Activated CD8-positive, alpha-beta memory T cell treated with anti-CD3 and anti-CD28 coated beads for 36 hours (primary cell): ENCODE data around the gene SEMA4F. TPM values are rescaled to one million over a fixed set of nuclear protein-coding genes. Genes with fewer than 3 reads are reported as not detected.

Experiments
- CTCF ChIA-PET: fragments of 350-600 bp; sonication (Branson Sonifier 250); formaldehyde crosslinking; loops from one replicate; lab custom pipeline; 2021; ENCODE audit warnings: antibody characterized with exemption; lab: Charles Lee
- POLR2A ChIA-PET: fragments of 350-600 bp; sonication (Branson Sonifier 250); formaldehyde crosslinking; loops from one replicate; lab custom pipeline; 2021; ENCODE audit warnings: antibody characterized with exemption; lab: Charles Lee
- total RNA-seq, 2 experiments: library from RNA; stranded (reverse); gene quantifications; one replicate each; pipeline ENCODE4 v1.2.3, GENCODE V29; 2021

The SEMA4F gene
- total RNA-seq, 2 experiments from 2014 or later, result 5.2 to 5.9 TPM

- ChIA-PET CTCF (interaction anchor here (0.9 kb wide), 1 partner anchor 53 kb away, joined by 4 read pairs; no protein-coding TSS in a partner anchor), POLR2A (interaction anchor here (0.6 kb wide), 1 partner anchor 52 kb away, joined by 5 read pairs; no protein-coding TSS in a partner anchor)
These were observed 460 bp upstream of the SEMA4F start for GRCh38 chr2:74653589-74653984.

GRCh38 chr2:74655579-74655978, 1.5 kb downstream of the SEMA4F start:
- ChIA-PET CTCF (interaction anchor here (1.6 kb wide), 1 partner anchor 27 kb away, joined by 4 read pairs; no protein-coding TSS in a partner anchor), POLR2A (no interaction called here)

- ChIA-PET POLR2A (no interaction called here), CTCF (no interaction called here)
These were observed 4.5 kb downstream of the SEMA4F start for GRCh38 chr2:74658516-74658915.

GRCh38 chr2:74659462-74659861, 5.4 kb downstream of the SEMA4F start:
- CTCF ChIA-PET, result interaction anchor here (1.0 kb wide), 1 partner anchor 11 kb away, joined by 3 read pairs; the partner anchor contains the start of gene M1AP

GRCh38 chr2:74668087-74668486, 14.0 kb downstream of the SEMA4F start:
- CTCF ChIA-PET, result interaction anchor here (0.7 kb wide), 1 partner anchor 210 kb away, joined by 3 read pairs; no protein-coding TSS in a partner anchor
- POLR2A ChIA-PET, result no interaction called here

More at GRCh38 chr2:74659462-74659861, 5.4 kb downstream of the SEMA4F start:
- POLR2A ChIA-PET, result no interaction called here

GRCh38 chr2:74670263-74670662, 16.2 kb downstream of the SEMA4F start:
- ChIA-PET POLR2A (no interaction called here), CTCF (no interaction called here)

GRCh38 chr2:74671479-74671878, 17.4 kb downstream of the SEMA4F start:
- ChIA-PET POLR2A (interaction anchor here (0.6 kb wide), 1 partner anchor 39 kb away, joined by 6 read pairs; no protein-coding TSS in a partner anchor), CTCF (no interaction called here)

GRCh38 chr2:74673826-74674528, 19.9 kb downstream of the SEMA4F start:
- ChIA-PET POLR2A (no interaction called here), CTCF (no interaction called here)

- CTCF ChIA-PET, result no interaction called here
- POLR2A ChIA-PET, result no interaction called here
These were observed 21.0 kb downstream of the SEMA4F start for GRCh38 chr2:74675090-74675489.

GRCh38 chr2:74676331-74676730, 22.3 kb downstream of the SEMA4F start:
- ChIA-PET POLR2A (no interaction called here), CTCF (no interaction called here)

GRCh38 chr2:74679615-74680014, 25.6 kb downstream of the SEMA4F start:
- CTCF ChIA-PET, result no interaction called here
- POLR2A ChIA-PET, result no interaction called here

- CTCF ChIA-PET, result no interaction called here
- POLR2A ChIA-PET, result no interaction called here
These were observed 28.5 kb downstream of the SEMA4F start for GRCh38 chr2:74682501-74682900.

GRCh38 chr2:74685408-74685807, 31.4 kb downstream of the SEMA4F start:
- ChIA-PET CTCF (no interaction called here), POLR2A (no interaction called here)

GRCh38 chr2:74688881-74689280, 34.8 kb downstream of the SEMA4F start:
- ChIA-PET POLR2A (no interaction called here), CTCF (interaction anchor here (0.6 kb wide), 1 partner anchor 152 kb away, joined by 3 read pairs; no protein-coding TSS in a partner anchor)

GRCh38 chr2:74689671-74690070, 35.6 kb downstream of the SEMA4F start:
- CTCF ChIA-PET, result interaction anchor here (0.6 kb wide), 1 partner anchor 151 kb away, joined by 3 read pairs; no protein-coding TSS in a partner anchor
- POLR2A ChIA-PET, result no interaction called here

GRCh38 chr2:74690571-74690970, 36.5 kb downstream of the SEMA4F start:
- ChIA-PET POLR2A (no interaction called here), CTCF (interaction anchor here (1.2 kb wide), 1 partner anchor 186 kb away, joined by 3 read pairs; no protein-coding TSS in a partner anchor)

- ChIA-PET POLR2A (no interaction called here), CTCF (interaction anchor here (1.2 kb wide), 1 partner anchor 185 kb away, joined by 3 read pairs; no protein-coding TSS in a partner anchor)
These were observed 37.9 kb downstream of the SEMA4F start for GRCh38 chr2:74691929-74692328.

- ChIA-PET POLR2A (no interaction called here), CTCF (no interaction called here)
These were observed 39.2 kb downstream of the SEMA4F start for GRCh38 chr2:74693213-74693612.

GRCh38 chr2:74693668-74694067, 39.6 kb downstream of the SEMA4F start:
- POLR2A ChIA-PET, result no interaction called here
- CTCF ChIA-PET, result no interaction called here

GRCh38 chr2:74694281-74694680, 40.2 kb downstream of the SEMA4F start:
- ChIA-PET POLR2A (no interaction called here), CTCF (no interaction called here)

GRCh38 chr2:74695663-74696062, 41.6 kb downstream of the SEMA4F start:
- CTCF ChIA-PET, result no interaction called here
- POLR2A ChIA-PET, result no interaction called here
